Caco-2 (cell line): ENCODE measurements around the gene TPK1. TPM values are rescaled to one million over a fixed set of nuclear protein-coding genes. Genes with fewer than 3 reads are reported as not detected.

ENCODE experiments used
- Bru-seq: library from RNA; stranded (reverse); fragments of 400-500 nt; gene quantifications from one replicate; lab custom pipeline; 2021; lab: Mats Ljungman, UMichigan
- BruChase-seq, 2 experiments: library from RNA; stranded (reverse); fragments of 400-500 nt; gene quantifications; one replicate each; lab custom pipeline; 2021; lab: Mats Ljungman, UMichigan
- BruUV-seq: library from RNA; stranded (reverse); fragments of 400-500 nt; replicated peaks from 2 replicates; lab custom pipeline; 2021; lab: Mats Ljungman, UMichigan
- CTCF ChIA-PET: fragments of 300-600 bp; sonication (Branson Sonifier 250); formaldehyde crosslinking; loops from one replicate; lab custom pipeline; 2022; ENCODE audit warnings: antibody characterized with exemption; lab: Charles Lee
- POLR2A ChIA-PET: fragments of 300-600 bp; sonication (Branson Sonifier 250); formaldehyde crosslinking; loops from one replicate; lab custom pipeline; 2022; ENCODE audit warnings: antibody characterized with exemption; lab: Charles Lee
- DNase-seq, 2 experiments: peaks; one replicate each; pipeline versions ENCODE4 v3.0.0 to v3.0.0-alpha.2; 2020 to 2022
- H3K27me3 ChIP-seq: replicated peaks from 2 replicates; pipeline ENCODE4 v1.6.0; 2011; ENCODE audit warnings: low read length; ENCODE audit not compliant: control insufficient read depth, insufficient read depth
- H3K36me3 ChIP-seq: 2 replicates; pipeline ENCODE4 v1.5.1; 2011; ENCODE audit warnings: low read length; ENCODE audit not compliant: control insufficient read depth, insufficient read depth
- H3K4me1 ChIP-seq: fragments of 250-450 bp; sonication (Bioruptor Pico); 2 replicates; pipeline ENCODE4 v1.5.1; 2020; ENCODE audit warnings: mild to moderate bottlenecking
- H3K4me3 ChIP-seq: 2 replicates; pipeline ENCODE4 v1.5.1; 2011; ENCODE audit warnings: low read depth, mild to moderate bottlenecking, control low read depth, low read length
- H3K9me3 ChIP-seq: fragments of 250-450 bp; sonication (Bioruptor Pico); 2 replicates; pipeline ENCODE4 v1.5.1; 2020; ENCODE audit warnings: mild to moderate bottlenecking, moderate library complexity
- H3K27ac Mint-ChIP-seq: one replicate; pipeline ENCODE4 v1.8.0; 2022; ENCODE audit warnings: mixed read lengths; ENCODE audit not compliant: unreplicated experiment
- H3K27me3 Mint-ChIP-seq: one replicate; pipeline ENCODE4 v1.8.0; 2022; ENCODE audit warnings: mixed read lengths; ENCODE audit not compliant: insufficient read depth, unreplicated experiment
- H3K36me3 Mint-ChIP-seq: one replicate; pipeline ENCODE4 v1.8.0; 2022; ENCODE audit warnings: mild to moderate bottlenecking, mixed read lengths; ENCODE audit not compliant: insufficient read depth, unreplicated experiment
- H3K4me1 Mint-ChIP-seq: one replicate; pipeline ENCODE4 v1.8.0; 2022; ENCODE audit warnings: low read depth, mixed read lengths; ENCODE audit not compliant: unreplicated experiment
- H3K4me3 Mint-ChIP-seq: one replicate; pipeline ENCODE4 v1.8.0; 2022; ENCODE audit warnings: mild to moderate bottlenecking, moderate library complexity, mixed read lengths; ENCODE audit not compliant: unreplicated experiment
- H3K9me3 Mint-ChIP-seq: one replicate; pipeline ENCODE4 v1.8.0; 2022; ENCODE audit warnings: mixed read lengths; ENCODE audit not compliant: unreplicated experiment
- CTCF ChIP-seq, 2 experiments: fragments of 200-600 bp in 1 of 2; IDR thresholded peaks; 1 replicate in 1 of 2; 2 replicates in 1 of 2; pipeline versions ENCODE4 v1.5.1 to v1.8.0; 2011 to 2022; ENCODE audit warnings: antibody characterized with exemption in 1 of 2, control low read depth in 1 of 2, inconsistent platforms in 1 of 2, low read depth in 1 of 2, low read length in 1 of 2, mild to moderate bottlenecking in 1 of 2, moderate library complexity in 1 of 2; ENCODE audit not compliant: insufficient read depth in 1 of 2, severe bottlenecking in 1 of 2, unreplicated experiment in 1 of 2
- intact Hi-C: fragments of 100-400 bp; cut with micrococcal nuclease; formaldehyde crosslinking; loops from one replicate; pipeline ENCODE4 v1.10.0; 2022; ENCODE audit not compliant: unreplicated experiment
- long read RNA-seq: library from polyadenylated mRNA; stranded (forward); transcript quantifications from one replicate; pipeline ENCODE4 v2.0.0, GENCODE V29; 2022
- total RNA-seq: library from RNA; stranded (reverse); gene quantifications from 2 replicates; pipeline ENCODE4 v1.2.3, GENCODE V29; 2022

The TPK1 gene
- total RNA-seq: 72.0 and 86.6 TPM in 2 replicates
- Bru-seq, nascent RNA: percentile 91 among the genes with signal in this experiment
- percentile 83 among the genes with signal in this experiment for BruChase-seq, experiment 1, labeled RNA remaining after a 2-hour chase
- BruChase-seq, experiment 2, labeled RNA remaining after a 6-hour chase: percentile 76 among the genes with signal in this experiment
- long read RNA-seq, transcript TPK1-201 (9 exons, 2,439 nt): major isoform, 15 of 56 reads
- long read RNA-seq, partial matches to known transcripts: 3 of 56 reads
- long read RNA-seq, other reads (novel, unspliced or antisense): 34 of 56 reads

DNA sequence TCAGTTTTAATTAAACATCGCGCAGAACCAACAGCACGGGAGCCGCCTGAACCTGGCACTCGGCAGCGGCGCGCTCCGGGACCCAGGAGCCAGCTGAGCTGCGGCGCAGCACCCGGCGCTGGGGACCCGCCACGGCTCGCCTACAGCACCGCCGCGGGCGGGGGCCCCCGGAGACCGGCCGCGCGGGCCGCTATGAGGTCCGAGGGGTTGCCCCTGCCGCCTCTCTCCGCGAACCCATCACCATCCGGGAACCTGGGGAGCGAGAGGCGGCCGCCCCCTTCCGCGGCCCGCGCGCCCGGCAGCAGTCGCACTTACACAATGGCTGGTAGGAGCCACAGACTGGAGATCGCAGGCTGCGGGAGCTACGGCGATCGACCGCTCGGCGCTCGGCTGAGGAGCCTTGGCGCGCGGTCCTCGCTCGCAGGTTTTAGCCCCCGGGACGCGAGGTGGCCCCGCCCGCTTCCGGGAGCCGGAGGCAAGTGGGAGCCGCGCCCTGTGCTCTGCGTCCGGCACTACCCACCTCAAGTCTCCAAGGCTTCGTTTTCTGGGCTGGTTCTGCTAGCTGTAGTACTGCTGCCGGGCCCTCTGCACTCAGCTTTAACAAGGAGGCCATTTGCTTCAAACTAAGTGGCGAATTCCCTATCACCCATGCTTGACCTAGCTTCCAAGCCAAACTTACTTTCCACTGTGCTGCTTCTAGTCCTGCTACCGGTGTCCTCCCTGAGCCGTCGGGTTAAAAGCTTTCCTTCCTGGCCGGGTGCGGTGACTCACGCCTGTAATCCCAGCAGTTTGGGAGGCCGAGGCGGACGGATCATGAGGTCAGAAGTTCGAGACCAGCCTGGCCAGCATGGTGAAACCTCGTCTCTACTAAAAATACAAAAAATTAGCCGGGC lies at the start of gene TPK1:
Gene TPK1 (minus strand): TSS at position 402 of the 893 bp plus-strand sequence. CDS start 451 bp downstream, outside the sequence.
- H3K27me3 ChIP-seq: no peaks in the 10 kb centered on the region
- TF ChIP-seq CTCF (IDR thresholded peaks at IDR 0.05; ENCODE audit: insufficient read depth in 1 of 2, low read depth in 1 of 2, low read length in 1 of 2, severe bottlenecking in 1 of 2, unreplicated experiment in 1 of 2): no peak
- no TSS peak for BruUV-seq
- H3K36me3 Mint-ChIP-seq: peaks cover 50% of the 10 kb centered on the region
- no peaks in the 10 kb centered on the region for H3K27me3 Mint-ChIP-seq
- peak within 1 kb of the TSS; percentile 96 for H3K27ac Mint-ChIP-seq
- POLR2A ChIA-PET: interaction anchor here (0.5 to 1.4 kb wide), 5 partner anchors 8 to 49 kb away, joined by 3 to 6 read pairs (median 4); no protein-coding TSS in a partner anchor
- H3K36me3 ChIP-seq: no peaks in the 10 kb centered on the region; the same call in 1 of the 2 replicates
- H3K4me3 ChIP-seq: peak within 1 kb of the TSS; percentile 57
- CTCF ChIA-PET: interaction anchor here (0.8 to 2.1 kb wide), 3 partner anchors 8 to 166 kb away, joined by 5 to 15 read pairs (median 6); no protein-coding TSS in a partner anchor
- H3K9me3 Mint-ChIP-seq: peaks cover 21% of the 10 kb centered on the region
- intact Hi-C loops: loop anchor here (1.0 kb wide), 2 partner anchors 9 to 98 kb away; no protein-coding TSS in a partner anchor
- H3K4me1 Mint-ChIP-seq: peaks cover 29% of the 10 kb centered on the region
- peaks cover 45% of the 10 kb centered on the region for H3K4me1 ChIP-seq
- DNase-seq: peak; percentile 94 to 95
- H3K4me3 Mint-ChIP-seq: peak within 1 kb of the TSS; percentile 98
- H3K9me3 ChIP-seq: peaks cover 24% of the 10 kb centered on the region

GRCh38 chr7:144885478-144885877 lies 49.6 kb upstream of the TPK1 start:
- POLR2A ChIA-PET: interaction anchor here (1.1 kb wide), 1 partner anchor 50 kb away, joined by 4 read pairs; the partner anchor contains the start of gene TPK1
- Mint-ChIP-seq H3K9me3 (no peaks in the 10 kb centered on the region), H3K27ac (peak overlapping the region; percentile 83), H3K4me3 (peak overlapping the region; percentile 48), H3K36me3 (peaks cover 5% of the 10 kb centered on the region), H3K27me3 (no peaks in the 10 kb centered on the region), H3K4me1 (peaks cover 21% of the 10 kb centered on the region)
- intact Hi-C loops: loop anchor here (1.0 kb wide), 1 partner anchor 58 kb away; no protein-coding TSS in a partner anchor
- Histone ChIP-seq H3K4me1 (peaks cover 23% of the 10 kb centered on the region), H3K27me3 (no peaks in the 10 kb centered on the region), H3K36me3 (no peaks in the 10 kb centered on the region), H3K4me3 (no peak overlapping the region), H3K9me3 (peaks cover 9% of the 10 kb centered on the region; the same call in 1 of the 2 replicates)
- no TSS peak for BruUV-seq
- peak in 1 of 2 experiments; percentile 23 for DNase-seq
- CTCF ChIA-PET: no interaction called here
- TF ChIP-seq CTCF (IDR thresholded peaks at IDR 0.05; ENCODE audit: insufficient read depth in 1 of 2, low read depth in 1 of 2, low read length in 1 of 2, severe bottlenecking in 1 of 2, unreplicated experiment in 1 of 2): no peak
